NCI-H460 (cell line): Measurements from ENCODE around the gene DECR2. TPM values are rescaled to one million over a fixed set of nuclear protein-coding genes. Genes with fewer than 3 reads are reported as not detected.

ENCODE experiments used
- DNase-seq: peaks from one replicate; pipeline ENCODE4 v3.0.0-alpha.2; 2016; ENCODE audit warnings: low read depth; ENCODE audit errors: extremely low read depth
- total RNA-seq: library from RNA; depleted of rRNA; stranded (reverse); fragments of >200 nt; shearing (Covaris generic); gene quantifications from 2 replicates; pipeline ENCODE4 v1.2.3, GENCODE V29; 2014

The DECR2 gene
- total RNA-seq, 1 experiment from 2014 or later: 15.7 TPM

DNA sequence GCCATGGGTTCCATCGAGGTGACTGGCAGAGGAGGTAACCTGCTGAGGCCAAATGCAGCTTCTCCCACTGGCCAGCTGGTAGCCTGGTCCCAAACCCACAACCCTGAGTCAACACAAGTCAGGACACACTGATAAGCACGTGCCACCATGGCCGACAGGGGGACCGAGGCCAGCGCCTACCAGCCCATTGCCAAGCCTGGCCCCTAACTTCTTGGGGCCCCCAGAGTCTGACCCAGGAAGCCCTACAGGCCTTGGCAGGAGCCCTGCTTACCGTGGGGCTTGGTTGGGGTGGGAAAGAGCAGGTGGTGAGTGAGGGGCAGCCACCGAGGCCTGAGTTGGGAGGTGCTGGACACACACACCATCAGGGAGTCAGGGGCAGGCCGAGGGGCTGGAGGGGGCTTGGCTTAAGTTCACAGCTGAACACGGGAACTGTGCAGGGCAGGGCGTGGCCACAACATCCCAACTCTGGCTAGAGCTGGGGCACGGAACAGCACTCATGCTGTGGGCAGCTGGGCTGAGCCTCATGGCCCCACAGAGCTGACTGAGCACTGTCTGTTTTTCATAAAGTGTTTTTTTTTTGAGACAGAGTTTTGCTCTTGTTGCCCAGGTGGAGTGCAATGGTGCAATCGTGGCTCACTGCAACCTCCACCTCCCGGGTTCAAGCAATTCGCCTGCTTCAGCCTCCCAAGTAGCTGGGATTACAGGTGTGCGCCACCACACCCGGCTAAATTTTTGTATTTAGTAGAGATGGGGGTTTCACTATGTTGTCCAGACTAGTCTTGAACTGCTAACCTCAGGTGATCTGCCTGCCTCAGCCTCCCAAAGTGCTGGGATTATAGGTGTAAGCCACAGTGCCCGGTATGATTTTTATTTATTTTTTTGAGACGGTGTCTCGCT, 36.8 kb upstream of the DECR2 start:
- DNase-seq: no peak

DNA sequence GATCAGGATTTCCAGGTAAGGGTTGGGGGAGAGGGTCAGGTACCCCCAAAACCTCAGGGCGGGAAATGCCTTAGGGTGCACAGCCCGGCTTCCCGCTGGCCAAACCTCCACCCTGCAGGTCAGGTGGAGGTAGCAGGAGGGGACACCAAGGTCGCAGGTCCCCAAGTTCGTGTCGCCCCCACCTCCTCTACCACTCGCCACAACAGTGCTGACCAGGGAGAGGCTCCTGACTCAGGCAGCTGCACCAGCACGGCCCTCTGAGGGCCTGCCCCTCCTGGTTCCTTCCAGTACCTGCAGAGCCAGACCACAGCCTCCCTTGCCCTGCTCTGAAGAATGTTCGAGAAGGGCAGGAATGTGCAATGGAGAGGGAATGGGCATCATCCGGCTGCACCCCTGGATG, 35.2 kb upstream of the DECR2 start:
- no peak for DNase-seq

- no peak for DNase-seq
These were observed 34.3 kb upstream of the DECR2 start for GRCh38 chr16:367333-367903.

DNA sequence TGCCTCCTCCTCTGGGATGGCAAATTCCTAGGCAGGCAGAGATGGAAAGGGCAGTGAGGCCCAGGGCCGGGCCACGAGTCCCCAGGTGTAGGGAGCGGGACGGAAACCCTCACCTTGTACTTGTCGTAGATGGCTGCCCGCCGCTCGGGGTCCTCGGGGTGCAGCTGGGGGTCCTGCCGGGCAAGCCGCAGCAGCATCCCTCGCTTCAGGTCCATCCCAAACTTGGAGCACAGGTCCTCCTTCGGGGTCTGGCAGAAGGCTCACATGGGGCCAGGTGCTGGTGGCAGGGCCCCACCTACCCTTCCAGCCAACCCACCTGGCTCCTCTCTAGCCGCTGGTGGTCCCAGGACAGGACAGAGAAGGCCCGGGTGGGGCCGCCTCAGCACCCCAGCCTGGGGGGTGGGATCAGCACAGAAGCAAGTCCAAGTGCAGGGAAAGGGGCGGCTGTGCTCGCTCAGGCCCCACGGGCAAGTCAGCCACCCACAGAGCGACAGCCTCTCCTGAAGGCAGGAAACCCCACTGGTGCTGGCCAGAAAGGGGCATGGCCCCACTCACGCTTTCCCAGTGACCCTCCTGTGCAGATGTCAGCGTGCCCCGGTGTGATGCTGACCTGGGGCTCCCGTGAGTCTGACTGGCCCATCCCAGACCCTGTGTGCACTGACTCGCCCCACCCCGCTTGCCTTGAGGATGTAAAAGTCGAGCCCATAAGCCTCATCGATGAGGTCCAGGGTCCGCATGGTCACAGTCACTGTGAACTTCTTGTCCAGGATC, 33.1 kb upstream of the DECR2 start:
- no peak for DNase-seq

DNA sequence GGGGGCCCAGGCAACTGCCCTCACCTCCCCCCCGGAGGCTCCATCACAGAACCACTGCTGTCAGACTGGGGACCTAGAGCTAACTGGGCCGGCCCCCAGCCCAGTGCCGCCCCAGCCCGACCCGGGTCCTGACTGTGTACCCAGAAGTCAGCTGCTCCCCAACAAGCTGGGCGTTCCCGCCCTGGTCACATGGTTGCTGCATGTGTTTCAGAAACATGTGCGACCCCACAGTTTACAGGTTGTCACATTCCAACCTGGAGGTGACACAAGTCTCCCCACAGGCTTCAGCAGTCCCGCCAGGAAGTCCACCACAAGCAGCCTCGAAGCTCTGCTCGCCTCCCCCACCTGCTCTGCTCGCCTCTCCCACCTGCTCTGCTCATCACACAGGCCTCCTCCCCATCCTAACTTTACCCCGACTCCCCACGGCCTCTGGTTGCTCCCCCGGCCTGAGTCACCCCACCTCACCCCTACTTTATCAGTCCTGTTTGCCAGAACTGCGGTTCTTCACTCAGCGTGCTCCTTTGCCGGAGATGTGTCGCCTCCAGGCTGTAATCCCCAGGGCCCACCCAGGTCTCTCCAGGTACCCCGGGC, 32.3 kb upstream of the DECR2 start:
- no peak for DNase-seq

DNA sequence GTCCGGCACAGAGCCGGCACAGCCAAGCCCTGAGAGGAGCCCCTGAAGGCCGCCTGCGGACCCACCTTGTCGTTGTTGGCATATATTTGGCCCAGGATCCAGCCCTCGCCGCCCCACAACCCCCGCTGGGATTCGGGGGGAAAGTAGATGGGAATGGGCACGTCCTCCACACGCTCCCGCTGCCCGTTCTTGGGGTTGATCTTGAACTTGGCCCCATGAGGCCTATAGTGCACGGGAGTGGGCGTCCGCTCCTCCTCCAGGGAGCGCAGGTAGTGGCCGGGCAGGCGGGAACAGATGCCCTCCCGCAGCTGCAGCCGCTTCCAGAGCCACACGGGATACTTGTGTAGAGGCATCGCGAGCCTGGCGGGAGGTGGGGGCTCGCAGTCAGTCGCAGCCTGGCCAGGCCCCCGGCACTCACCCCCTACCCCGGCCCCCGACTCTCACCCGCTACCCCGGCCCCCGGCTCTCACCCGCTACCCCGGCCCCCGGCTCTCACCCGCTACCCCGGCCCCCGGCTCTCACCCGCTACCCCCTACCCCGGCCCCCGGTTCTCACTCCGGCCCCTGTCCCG, 31.7 kb upstream of the DECR2 start:
- DNase-seq: no peak

DNA sequence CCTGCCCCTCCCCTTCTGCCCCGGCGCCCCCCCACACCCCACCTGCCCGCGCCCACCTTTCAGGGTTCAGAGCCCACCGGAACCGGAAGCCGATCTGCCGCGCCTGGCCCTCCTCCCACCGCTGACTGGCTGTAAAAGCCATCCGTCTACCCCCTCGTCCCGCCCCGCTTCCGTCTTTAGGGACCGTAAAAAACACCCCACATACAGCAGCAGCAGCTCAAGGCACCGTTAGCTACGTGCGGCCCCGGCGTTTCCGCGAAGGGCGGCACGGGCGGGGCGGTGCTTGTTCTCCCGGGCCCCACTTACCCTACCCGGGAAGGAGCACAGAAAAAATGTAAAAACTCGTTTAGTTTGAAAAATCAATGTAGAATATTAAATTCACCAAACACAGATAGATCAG, 31.2 kb upstream of the DECR2 start, which contains the start of gene MRPL28:
Gene MRPL28 (minus strand): TSS at position 96 of the 400 bp plus-strand sequence. CDS start 320 bp downstream, outside the sequence.
- DNase-seq: peak; percentile 93

DNA sequence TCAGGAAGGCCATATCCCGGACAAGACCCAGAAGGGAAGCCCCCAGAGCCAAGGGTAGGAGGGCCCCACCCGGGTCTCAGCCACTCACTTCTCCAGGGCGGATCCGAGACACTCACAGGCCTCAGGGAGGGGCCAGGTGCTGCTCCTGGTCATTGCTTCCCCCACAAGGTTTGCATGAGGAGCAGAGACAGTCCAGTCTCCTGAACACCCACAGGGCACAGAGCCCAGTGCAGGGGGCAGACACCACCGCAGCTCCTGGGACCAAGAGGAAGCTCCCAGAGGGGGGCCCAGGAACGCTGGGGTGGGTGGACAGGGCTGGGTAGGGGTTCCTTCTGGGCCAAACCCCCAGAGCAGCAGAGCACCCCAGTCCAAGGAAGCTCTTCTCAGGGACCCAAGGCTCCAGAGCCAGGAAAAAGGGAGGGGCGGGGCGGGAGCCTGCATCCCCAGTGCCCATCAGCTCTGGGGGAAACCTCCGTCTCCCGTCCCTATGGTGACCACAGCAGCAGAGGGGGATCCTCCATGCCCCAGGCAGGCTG, 30.6 kb upstream of the DECR2 start:
- DNase-seq: no peak

- DNase-seq: no peak
These were observed 30.0 kb upstream of the DECR2 start for GRCh38 chr16:371515-372301.

DNA sequence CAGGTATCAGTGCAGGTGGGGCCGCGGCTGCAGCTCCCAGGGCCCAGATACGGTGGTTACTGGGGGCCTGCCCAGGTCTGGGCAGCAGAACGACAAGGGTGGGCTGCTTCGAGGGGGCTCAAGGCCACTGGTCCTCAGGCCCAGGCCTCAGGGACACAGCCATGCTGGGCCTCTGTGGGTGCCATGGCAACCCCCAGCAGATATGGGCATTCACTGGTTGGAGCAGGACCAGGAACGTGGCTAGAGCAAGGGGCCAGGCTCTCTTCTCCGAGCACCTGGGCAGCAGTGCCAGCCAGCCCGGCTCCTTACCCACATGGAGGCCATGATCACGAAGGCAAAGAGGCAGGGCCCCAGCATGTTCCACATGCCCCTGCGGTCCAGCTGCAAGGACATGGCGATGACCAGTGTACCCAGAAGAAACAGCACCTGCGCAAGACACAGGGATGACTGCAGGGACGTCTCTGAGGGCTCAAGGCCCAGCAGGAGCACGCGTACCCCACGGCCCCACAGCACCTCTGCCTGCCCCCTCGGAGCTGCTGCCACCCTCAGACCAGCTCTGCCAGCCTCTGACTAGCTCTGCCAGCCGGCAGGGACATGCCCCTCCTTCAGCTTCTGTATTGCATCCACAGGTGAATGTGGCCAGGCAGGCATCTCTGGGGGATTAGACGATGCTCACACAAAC, 29.2 kb upstream of the DECR2 start:
- DNase-seq: no peak

GRCh38 chr16:373020-373598, 28.6 kb upstream of the DECR2 start:
- no peak for DNase-seq

DNA sequence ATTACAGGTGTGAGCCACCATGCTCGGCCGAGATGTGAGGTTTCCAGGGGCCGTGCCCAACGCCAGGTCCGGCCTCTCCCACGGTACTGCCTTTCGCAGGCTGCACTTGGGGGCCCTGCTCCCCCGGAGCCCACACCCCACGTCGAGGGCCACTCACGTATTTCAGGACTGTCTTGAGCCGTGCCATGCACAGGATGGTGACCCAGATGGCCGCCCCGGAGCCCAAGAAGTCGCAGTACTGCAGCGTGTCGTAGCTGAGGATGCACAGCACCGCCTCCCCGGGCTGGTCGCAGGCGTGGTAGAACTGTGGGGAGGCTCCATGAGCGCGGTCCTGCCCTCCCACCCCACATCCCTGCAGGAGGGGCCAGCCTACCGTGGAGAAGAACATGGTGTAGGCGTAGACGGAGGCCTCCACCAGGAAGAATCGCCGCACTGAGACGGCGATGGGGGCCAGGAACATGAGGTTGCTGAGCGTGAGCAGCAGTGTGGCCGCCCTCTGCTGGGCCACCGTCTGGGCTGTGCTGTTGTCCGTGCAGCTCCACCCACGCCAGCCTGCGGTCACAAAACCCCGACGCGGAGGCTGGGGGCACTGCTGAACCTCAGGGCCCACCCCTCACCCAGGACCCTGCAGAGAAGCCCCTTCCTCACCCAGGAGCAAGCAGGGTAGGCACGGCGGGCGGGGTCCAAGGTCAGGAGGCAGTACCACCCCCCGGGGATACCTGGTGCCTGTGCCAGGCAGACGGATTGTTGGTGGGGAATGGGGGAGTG, 27.7 kb upstream of the DECR2 start:
- no peak for DNase-seq

- DNase-seq: no peak
These were observed 27.1 kb upstream of the DECR2 start for GRCh38 chr16:374616-374926.

- DNase-seq: no peak
These were observed 26.5 kb upstream of the DECR2 start for GRCh38 chr16:375212-375611.

DNA sequence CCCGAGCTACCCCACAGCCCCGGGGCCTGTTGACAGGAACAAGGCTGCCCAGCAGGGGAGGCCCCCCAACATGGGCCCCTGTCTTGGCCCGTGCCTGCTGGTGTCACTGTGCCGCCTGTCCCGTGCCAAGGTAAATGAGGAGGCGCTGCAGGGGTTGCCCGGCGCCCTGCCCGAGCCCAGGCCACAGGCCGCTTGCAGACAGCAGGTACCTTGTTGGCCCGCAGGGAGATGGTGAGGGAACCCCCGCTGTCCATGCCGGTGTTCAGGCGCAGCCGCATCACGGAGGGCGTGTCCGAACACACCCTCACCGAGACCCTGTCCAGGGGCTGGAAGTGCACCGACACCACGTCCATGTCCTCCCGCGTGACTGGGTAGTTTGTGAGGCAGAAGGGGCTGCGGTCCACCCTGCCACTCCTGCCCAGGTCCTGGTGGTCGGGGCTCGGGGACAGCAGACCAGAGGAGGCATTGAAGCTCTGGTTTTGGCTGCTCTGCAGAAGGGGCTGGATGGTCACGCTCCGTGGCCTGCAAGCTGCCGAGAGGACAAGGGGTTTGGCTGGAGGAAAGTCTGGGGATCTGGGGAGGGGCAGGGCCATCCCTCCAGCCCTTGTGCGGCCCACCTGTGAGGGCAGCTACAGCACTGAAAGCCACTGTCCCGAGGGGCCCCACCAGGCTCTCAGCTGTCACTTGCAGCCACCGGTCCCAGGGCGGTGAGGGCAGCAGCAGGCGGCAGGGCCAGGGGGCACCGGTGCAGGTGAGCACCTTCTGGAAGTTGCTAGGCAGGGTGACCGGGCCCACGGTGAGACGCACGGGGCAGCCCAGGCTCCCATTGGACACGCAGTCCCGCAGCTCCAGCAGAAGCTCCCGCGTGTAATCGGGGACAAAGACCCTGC, 25.5 kb upstream of the DECR2 start:
- DNase-seq: no peak

- no peak for DNase-seq
These were observed 24.8 kb upstream of the DECR2 start for GRCh38 chr16:376817-377418.
